NCI-H1930 (cell line): ENCODE results near the gene ADAM17.
"Not testable (repeated sequence)": the region's sequence is repeated elsewhere in the genome, so short reads cannot be mapped to it uniquely, and the experiment has no call there.

Experiments
- DNase-seq, 2 experiments: peaks; one replicate each; lab custom pipeline; 2025; lab: John Stamatoyannopoulos, UW

Gene ADAM17

GRCh38 chr2:9555297-9556120 is at the start of gene ADAM17:
TSS of gene ADAM17 (minus strand) at chr2:9555830. CDS start at chr2:9555605, 225 bp downstream.
- DNase-seq, result peak; percentile 93 to 94

DNA sequence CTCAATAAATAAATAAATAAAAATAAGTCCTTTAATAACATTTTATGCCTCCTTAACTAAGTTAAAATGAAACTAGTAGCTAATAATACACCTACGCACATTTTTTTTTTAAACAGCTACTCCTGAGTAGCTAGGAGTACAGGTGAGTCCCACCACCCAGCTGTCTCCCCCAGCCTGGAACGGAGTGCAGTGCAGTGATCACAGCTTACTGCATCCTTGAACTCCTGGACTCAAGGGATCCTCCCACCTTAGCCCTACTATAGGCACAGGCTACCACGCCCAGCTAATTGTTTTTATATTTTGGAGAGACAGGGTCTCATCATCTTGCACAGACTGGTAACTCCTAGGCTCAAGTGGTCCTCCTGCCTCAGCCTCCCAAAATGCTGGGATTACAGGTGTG is 46.8 kb upstream of the ADAM17 start:
- DNase-seq, result no peak

DNA sequence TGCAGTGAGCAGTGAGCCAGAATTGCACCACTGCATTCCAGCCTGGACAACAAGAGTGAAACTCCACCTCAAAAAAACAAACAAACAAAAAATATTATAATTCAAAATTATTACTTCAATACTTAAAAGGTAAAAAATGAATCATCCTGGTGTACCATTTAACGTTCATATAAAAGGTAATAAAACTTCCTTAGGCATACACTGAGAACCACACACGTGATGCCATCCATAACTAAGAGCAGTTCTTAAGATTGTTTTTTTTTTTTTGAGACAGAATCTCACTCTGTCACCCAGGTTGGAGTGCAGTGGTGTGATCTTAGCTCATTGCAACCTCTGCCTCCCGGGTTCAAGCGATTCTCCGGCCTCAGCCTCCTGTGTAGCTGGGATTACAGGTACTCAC is 45.8 kb upstream of the ADAM17 start:
- no peak for DNase-seq

DNA sequence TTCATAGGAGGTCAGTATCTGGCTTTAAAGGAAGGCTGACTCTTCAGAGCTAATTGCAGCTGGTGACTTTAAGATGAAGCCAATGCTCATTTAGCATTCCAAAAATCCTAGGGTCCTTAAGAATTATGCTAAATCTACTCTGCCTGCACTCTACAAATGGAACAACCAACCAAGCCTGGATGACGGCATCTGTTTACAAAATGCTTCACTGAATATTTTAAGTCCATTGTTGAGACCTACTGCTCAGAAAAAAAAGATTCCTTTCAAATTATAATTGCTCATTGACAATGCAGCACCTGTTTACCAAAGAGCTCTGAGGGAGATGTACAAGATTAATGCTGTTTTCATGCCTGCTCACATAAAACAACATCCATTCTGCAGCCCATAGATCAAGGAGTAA is 43.8 kb upstream of the ADAM17 start:
- no peak for DNase-seq

DNA sequence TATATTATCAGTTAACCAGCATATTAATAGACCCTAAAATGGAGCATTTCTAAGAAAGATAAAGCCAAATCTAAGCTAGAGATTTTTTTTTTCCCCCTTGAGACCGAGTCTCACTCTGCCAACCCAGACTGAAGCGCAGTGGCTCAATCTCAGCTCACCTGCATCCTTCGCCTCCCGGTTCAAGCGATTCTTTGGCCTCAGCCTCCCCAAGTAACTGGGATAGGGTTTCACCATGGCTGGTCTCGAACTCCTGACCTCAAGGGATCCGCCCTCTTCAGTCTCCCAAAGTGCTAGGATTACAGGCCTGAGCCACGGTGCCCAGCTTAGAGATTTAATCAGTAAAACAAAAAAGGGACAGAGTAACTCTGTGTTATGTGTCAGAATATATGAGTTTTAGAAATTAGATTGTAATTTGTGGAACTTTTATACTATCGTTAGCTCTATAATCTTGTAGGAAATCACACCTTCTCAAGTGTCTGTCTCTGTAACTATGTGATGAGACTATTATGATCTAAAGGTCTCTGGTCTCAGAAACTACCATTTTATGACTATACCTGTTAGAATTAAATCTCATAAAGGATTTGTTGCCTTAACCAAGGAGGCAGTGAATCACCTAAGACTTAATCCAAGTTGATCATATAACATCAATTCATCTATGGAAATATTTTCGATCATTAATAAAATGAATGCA is 41.1 kb upstream of the ADAM17 start:
- no peak for DNase-seq

- no peak for DNase-seq
These were observed 40.1 kb upstream of the ADAM17 start for GRCh38 chr2:9595746-9596145.

GRCh38 chr2:9595256-9595655 is 39.6 kb upstream of the ADAM17 start:
- not testable (repeated sequence) for DNase-seq

- no peak for DNase-seq
These were observed 38.9 kb upstream of the ADAM17 start for GRCh38 chr2:9594366-9595054.

GRCh38 chr2:9593925-9594324 is 38.3 kb upstream of the ADAM17 start:
- no peak for DNase-seq

DNA sequence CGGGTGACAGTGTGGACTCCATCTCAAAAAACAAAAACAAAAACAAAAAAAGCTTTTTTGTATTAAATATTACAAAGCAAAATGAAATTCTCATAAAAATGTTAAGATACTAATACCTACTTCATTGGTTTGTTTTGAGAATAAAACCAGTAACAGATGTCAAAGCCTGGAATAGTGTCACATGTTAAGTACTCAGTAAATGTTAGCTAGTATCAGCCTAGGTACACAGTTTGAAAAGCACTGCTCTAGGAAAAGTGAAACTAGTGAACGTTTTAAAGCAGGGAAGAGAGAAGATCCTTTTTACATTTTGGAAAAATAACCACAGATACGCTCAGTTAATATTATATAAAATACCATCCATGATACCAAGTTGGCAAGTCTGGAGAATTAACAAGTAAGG is 37.1 kb upstream of the ADAM17 start:
- no peak for DNase-seq

DNA sequence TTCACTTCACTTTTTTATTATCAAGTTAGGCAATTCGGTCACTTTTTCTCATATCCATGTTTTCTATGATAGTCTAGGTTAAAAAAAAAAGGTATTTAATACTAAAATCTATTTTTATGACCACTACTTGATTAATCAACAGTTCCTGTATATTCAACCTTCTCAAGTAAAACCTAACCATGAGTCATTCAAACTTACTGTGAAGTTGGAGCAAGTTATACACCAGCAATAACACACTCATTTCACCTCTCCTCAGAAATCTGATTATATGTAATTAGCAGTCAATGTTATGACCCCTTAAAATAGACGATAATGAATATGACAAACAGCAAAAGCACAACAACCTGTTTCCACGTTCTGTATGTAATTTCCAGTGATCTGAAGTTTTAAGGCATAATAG is 35.0 kb upstream of the ADAM17 start:
- DNase-seq, result no peak

DNA sequence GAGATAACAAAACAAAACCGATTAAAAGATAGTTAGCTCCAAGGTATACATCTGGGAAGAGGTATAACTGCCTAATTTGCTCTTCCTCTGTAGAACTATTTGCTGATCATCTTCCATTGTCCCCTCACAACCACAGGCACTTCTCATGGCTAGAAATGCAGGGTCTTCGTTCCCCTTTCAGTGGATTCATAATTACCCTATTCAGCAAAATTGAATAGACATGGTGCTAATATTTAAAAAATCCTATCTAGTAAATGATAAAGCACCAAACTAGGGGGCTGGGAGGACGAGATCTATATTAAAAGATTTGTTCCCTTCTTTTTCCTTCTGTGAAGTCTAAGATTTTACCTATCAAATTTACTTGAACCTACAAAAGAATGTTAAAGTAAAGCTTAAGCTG is 30.8 kb upstream of the ADAM17 start:
- DNase-seq, result no peak

- no peak for DNase-seq
These were observed 29.9 kb upstream of the ADAM17 start for GRCh38 chr2:9585486-9585885.

DNA sequence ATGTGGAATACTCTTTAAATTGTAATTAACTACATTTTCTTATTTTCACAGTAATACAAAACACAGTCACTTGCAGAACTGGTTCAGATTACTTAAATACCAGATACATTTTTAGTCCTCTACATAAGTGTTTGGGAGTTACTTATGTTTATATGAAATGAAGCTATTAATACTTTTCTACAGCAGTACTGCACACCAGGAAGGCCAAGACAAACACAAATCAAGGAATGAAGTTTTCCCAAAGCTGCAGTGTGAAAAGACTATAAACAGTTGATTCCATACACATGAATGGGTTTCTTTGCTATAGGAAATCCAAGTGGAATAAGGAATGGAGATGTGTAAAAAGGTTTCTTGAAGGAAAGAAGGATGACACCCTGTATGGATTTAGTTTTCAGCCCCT is 29.3 kb upstream of the ADAM17 start:
- DNase-seq, result not testable (repeated sequence)

DNA sequence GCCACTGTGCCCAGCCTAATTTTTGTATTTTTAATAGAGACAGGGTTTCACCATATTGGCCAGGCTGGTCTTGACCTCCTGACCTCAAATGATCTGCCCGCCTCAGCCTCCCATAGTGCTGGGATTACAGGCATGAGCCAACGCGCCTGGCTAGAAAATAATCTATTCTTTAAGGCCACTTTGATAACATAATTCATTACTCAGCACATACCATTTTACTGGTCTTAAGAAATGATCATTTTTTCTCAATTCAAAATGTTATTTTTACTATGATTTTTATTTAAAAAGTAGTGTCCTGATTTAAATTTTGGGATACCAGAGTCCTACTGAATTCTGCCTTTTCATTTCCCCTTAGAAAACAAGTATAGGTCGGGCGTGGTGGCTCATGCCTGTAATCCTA is 27.0 kb upstream of the ADAM17 start:
- no peak for DNase-seq

GRCh38 chr2:9578467-9579235 is 23.0 kb upstream of the ADAM17 start:
- DNase-seq, result no peak

DNA sequence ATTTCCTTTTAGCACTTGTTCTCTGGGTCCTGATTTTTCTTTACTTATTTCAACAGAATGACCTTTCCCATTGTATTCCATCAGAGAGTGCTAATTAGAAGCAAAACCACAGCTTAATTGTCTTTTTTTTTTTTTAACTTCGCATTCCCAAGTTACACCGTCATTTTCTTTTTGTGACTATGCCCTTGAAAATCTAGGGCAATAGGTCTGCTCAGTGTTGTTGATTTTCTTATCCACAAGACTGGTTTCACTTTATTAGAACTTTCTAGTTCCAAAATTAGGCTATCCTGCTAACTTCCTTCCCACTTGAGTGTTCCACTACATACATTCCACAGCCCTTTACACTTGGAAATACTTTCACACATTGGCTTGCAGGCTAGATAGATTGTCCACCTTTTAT is 18.7 kb upstream of the ADAM17 start:
- DNase-seq, result no peak

DNA sequence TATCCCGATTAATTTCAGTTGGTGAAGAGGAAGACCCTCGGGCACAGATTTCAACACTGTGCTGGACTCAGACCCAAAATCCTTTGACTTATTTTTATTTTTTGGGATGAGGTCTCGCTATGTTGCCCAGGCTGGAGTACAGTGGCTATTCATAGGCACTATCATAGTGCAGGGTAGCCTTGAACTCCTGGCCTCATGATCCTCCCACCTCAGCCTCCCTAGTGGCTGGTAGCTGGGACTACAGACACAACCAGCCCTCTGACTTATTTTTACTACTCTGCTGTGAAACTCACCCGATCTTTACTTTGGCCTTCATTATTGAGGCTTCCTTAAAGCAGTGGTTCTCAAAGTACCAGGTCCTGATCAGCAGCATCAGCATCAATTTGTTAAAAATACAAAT is 18.2 kb upstream of the ADAM17 start:
- no peak for DNase-seq

DNA sequence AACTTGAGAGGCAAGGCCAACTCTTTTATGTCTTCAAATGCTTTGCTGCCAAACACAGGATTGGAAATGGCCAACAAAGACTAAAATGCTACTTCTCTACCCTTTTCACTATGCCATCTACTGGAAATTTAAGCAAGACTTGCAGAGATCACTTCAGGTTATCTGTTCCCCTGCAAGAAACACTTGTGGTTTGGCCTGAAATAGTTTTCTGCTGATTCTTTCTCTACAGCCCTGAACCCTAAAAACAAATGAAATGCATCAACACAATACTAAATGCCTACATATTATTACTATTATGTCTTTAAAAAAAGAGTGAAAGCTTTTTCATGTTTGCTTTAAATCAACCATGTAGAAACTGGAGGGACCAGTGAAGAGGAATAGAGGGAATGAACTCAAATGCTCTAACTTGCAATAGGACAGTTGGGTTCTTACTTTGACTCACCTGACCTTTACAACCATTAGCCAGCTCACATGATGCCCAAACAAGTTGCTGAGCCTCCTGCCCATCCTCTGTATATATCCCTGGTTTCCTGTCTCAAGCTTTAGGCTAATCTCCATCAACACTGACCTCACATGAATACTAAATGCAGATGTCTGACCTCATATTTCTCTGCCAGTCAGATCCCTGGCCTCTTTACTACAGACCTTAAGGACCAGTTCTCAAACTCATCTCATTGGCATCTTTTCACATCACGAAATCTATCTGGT is 17.5 kb upstream of the ADAM17 start:
- DNase-seq, result no peak

DNA sequence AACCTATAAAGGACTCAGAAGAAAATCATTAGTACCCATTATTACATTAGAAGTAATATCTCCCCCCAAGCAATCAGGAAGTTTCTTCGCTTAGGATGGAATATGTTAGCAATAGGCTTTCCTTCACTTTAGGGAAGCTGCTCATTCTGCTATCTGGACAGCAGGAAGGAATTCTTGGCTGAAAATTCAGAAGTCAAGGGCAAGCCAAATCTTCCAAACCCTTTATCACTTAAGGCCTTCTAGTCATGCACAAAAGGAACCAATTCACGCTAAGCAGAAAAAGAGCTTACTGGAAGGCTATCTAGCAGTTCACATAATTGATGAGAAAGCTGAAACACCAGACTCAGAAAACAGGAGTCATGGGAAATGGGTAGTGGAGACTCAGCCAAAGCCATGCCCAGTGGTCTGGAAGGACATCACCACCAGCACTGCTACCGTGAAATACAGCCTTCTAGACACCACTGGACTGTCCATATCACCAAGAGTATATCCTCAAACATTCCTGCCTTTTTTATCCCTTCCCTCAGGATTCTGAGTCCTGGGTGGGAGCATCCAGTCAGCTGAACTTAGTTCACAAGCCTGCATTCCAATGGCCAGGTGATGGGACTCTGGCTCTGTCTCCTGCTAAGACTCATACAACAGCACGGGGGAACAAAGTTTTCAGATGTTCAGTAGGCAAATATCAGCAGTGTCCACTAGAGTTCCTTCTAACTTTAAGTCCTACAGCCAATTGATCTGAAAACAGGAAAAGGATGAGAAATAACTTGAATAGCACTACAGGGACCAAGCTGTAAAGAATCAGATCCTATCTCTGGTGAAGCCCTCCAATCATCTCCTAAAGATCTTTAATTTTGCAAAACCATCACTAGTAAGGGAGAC is 14.8 kb upstream of the ADAM17 start:
- no peak for DNase-seq
